ENCODE results near the gene HDDC3. TPM values are rescaled to one million over a fixed set of nuclear protein-coding genes. Genes with fewer than 3 reads are reported as not detected.

The HDDC3 gene
- total and polyA plus RNA-seq, 2 donors (not counting 3 experiments of a cell fraction or from before 2014, with no cell fraction given) = 16.0 to 20.2 TPM

DNA sequence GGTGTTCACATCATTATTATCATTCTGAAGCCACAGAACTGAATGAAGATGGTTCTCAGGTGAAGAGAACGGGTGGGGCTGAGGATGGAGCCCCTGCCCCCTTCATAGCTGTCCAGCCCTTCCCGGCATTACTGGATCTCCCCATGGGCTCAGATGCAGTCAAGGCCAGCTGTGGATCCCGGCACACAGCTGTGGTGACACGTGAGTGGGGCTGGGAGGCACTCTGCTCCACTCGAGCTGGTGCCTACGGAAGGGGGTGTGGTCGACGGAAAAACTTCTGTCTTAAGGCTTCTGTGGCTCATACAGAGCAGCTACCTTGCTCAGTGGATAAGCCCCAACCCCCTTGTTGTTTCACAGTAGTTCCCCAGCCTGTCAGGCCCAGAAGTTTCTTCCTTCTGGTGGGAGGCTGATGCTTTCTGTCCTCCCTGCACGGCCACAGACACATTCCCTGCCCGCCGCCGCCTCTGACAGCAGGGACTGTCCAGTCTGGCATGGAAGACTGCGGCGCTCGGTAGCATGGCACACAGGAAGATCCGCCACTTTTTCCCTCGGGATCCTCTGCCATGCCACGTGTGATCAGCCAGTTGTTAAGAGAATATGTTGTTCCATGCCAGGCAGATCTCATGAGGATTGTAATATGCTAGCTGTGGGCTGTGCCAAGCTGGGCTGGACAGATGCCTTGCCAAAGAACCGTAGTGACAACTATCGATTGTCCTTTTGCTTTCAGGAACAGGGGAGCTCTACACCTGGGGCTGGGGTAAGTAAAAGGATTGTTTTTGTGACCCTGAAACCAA is 28.1 kb upstream of the HDDC3 start:
- H3K36me3 ChIP-seq (ENCODE audit: control insufficient read depth in 2 of 2, extremely low read depth in 1 of 2, insufficient read depth in 2 of 2, low read length in 2 of 2) = peaks cover 1 to 3% of the 10 kb centered on the region in 2 experiments
- no peak for TF ChIP-seq POLR2A (IDR thresholded peaks at IDR 0.05; ENCODE audit: low read depth, low read length)
- no peak for TF ChIP-seq GATA2 (IDR thresholded peaks at IDR 0.05; ENCODE audit: insufficient read depth, insufficient read length, low read depth, low read length)
- no peak for TF ChIP-seq POLR2AphosphoS5 (IDR thresholded peaks at IDR 0.05; ENCODE audit: insufficient read depth, low read depth, low read length)
- no peak for TF ChIP-seq MYC (IDR thresholded peaks at IDR 0.05; ENCODE audit: low read depth, low read length)
- TF ChIP-seq, protein P1, sequence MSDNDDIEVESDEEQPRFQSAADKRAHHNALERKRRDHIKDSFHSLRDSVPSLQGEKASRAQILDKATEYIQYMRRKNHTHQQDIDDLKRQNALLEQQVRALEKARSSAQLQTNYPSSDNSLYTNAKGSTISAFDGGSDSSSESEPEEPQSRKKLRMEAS (IDR thresholded peaks at IDR 0.05; ENCODE audit: insufficient read depth, insufficient read length) = no peak
- TF ChIP-seq EZH2 (IDR thresholded peaks at IDR 0.05; ENCODE audit: borderline replicate concordance, low read depth, low read length, severe bottlenecking) = no peak
- no peak for TF ChIP-seq JUN (IDR thresholded peaks at IDR 0.05; ENCODE audit: borderline replicate concordance, insufficient read depth, insufficient read length, low read depth)
- no peak for TF ChIP-seq FOS (IDR thresholded peaks at IDR 0.05; ENCODE audit: borderline replicate concordance, insufficient read depth, low read length)
- TF ChIP-seq, protein P2, sequence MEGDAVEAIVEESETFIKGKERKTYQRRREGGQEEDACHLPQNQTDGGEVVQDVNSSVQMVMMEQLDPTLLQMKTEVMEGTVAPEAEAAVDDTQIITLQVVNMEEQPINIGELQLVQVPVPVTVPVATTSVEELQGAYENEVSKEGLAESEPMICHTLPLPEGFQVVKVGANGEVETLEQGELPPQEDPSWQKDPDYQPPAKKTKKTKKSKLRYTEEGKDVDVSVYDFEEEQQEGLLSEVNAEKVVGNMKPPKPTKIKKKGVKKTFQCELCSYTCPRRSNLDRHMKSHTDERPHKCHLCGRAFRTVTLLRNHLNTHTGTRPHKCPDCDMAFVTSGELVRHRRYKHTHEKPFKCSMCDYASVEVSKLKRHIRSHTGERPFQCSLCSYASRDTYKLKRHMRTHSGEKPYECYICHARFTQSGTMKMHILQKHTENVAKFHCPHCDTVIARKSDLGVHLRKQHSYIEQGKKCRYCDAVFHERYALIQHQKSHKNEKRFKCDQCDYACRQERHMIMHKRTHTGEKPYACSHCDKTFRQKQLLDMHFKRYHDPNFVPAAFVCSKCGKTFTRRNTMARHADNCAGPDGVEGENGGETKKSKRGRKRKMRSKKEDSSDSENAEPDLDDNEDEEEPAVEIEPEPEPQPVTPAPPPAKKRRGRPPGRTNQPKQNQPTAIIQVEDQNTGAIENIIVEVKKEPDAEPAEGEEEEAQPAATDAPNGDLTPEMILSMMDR (IDR thresholded peaks at IDR 0.05; ENCODE audit: extremely low read depth in 1 of 2, insufficient read depth in 1 of 2, low read depth in 1 of 2, low read length in 2 of 2) = no peak
- POLR2A ChIA-PET = no interaction called here
- intact Hi-C loops (cut with micrococcal nuclease) (no loop called here), dilution Hi-C loops (cut with MboI; ENCODE audit: extremely low pct_ligation_motif_present, low sequenced_read_pairs) (no loop called here)
- H2AFZ ChIP-seq (ENCODE audit: low read depth, low read length) = no peak overlapping the region
- no peak overlapping the region for H3K4me3 ChIP-seq (replicated peaks in 1 of 3; ENCODE audit: insufficient read depth in 1 of 3, low read depth in 1 of 3, low read length in 3 of 3)
- H3K9ac ChIP-seq (replicated peaks; ENCODE audit: extremely low read depth, insufficient read depth, low read length) = no peak overlapping the region
- FAIRE-seq (no peak), DNase-seq (ENCODE audit: low read depth, low spot score) (no peak)
- H3K9me3 ChIP-seq (replicated peaks; ENCODE audit: control insufficient read depth, insufficient read depth, low read length) = no peaks in the 10 kb centered on the region
- H3K79me2 ChIP-seq (ENCODE audit: control insufficient read depth, insufficient read depth, low read length) = peaks cover 3% of the 10 kb centered on the region
- no peak overlapping the region for H3K27ac ChIP-seq (ENCODE audit: insufficient read depth, low read depth, low read length)
- H3K4me1 ChIP-seq (ENCODE audit: control insufficient read depth, extremely low read depth, insufficient read depth, low read length) = peaks cover 9% of the 10 kb centered on the region
- no peaks in the 10 kb centered on the region for H3K9me1 ChIP-seq (replicated peaks; ENCODE audit: control insufficient read depth, extremely low read depth, insufficient read depth, low read length)
- BruUV-seq (replicated peaks) = no TSS peak
- no peak overlapping the region for H3K4me2 ChIP-seq (ENCODE audit: insufficient read depth, low read length)
- no peaks in the 10 kb centered on the region for H4K20me1 ChIP-seq (replicated peaks; ENCODE audit: control insufficient read depth, extremely low read depth, insufficient read depth, low read length)
- no peaks in the 10 kb centered on the region for H3K27me3 ChIP-seq (ENCODE audit: control insufficient read depth in 2 of 2, insufficient read depth in 2 of 2, low read length in 2 of 2)
- CTCF ChIA-PET = interaction anchor here (1.1 to 6.9 kb wide), 3 partner anchors 23 to 313 kb away, joined by 3 to 155 read pairs (median 3); partner anchors contain the start of gene HDDC3
